ENCODE measurements around the gene PM20D1.
"Not testable (repeated sequence)": the region's sequence is repeated elsewhere in the genome, so short reads cannot be mapped to it uniquely, and the experiment has no call there.

Gene PM20D1, protein sequence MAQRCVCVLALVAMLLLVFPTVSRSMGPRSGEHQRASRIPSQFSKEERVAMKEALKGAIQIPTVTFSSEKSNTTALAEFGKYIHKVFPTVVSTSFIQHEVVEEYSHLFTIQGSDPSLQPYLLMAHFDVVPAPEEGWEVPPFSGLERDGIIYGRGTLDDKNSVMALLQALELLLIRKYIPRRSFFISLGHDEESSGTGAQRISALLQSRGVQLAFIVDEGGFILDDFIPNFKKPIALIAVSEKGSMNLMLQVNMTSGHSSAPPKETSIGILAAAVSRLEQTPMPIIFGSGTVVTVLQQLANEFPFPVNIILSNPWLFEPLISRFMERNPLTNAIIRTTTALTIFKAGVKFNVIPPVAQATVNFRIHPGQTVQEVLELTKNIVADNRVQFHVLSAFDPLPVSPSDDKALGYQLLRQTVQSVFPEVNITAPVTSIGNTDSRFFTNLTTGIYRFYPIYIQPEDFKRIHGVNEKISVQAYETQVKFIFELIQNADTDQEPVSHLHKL

GRCh38 chr1:205849619-205850355, at the start of gene PM20D1:
TSS of gene PM20D1 (minus strand) at chr1:205850132. CDS start at chr1:205850072, 60 bp downstream.
- DNase-seq = no peak

DNA sequence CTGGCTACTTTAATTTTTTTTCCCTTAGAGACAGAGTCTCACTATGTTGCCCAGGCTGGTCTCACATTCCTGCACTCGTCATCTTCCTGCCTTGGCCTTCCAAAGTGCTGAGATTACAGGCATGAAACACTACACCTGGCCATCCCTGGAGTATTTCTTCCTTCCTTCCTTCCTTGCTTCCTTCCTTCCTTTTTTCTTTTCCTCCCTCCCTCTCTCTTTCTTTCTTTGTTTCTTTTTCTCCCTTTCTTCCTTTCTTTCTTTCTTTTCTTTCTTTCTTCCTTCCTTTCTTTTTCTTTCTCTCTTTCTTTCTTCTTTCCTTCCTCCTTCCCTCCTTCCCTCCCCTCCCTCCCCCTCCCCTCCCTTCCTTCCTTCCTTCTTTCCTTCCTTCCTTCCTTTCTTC, 46.4 kb upstream of the PM20D1 start:
- DNase-seq = no peak

DNA sequence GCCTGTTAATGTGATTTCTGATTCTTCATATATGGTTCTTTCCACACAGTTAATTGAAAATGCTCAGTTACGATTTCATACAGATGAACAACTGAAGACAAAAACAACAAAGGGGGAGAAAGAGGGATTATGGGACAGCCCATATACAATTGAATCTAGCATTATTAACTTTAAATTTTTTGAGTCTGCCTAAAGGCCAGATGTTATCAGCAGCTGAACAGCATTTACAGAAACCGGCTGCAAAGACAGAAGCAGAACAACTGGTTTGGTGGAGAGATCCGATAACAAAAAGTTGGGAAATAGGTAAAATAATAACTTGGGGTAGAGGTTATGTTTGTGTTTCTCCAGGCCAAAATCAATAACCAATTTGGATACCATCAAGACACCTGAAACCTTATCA, 44.2 kb upstream of the PM20D1 start:
- not testable (repeated sequence) for DNase-seq

GRCh38 chr1:205892175-205892574, 42.2 kb upstream of the PM20D1 start:
- not testable (repeated sequence) for DNase-seq

GRCh38 chr1:205891481-205891880, 41.5 kb upstream of the PM20D1 start:
- not testable (repeated sequence) for DNase-seq

GRCh38 chr1:205890631-205891030, 40.7 kb upstream of the PM20D1 start:
- not testable (repeated sequence) for DNase-seq

GRCh38 chr1:205889706-205890105, 39.8 kb upstream of the PM20D1 start:
- DNase-seq = not testable (repeated sequence)

- not testable (repeated sequence) for DNase-seq
Measured at GRCh38 chr1:205889006-205889405, 39.1 kb upstream of the PM20D1 start.

- DNase-seq = no peak
Measured at GRCh38 chr1:205883792-205884191, 33.9 kb upstream of the PM20D1 start.

DNA sequence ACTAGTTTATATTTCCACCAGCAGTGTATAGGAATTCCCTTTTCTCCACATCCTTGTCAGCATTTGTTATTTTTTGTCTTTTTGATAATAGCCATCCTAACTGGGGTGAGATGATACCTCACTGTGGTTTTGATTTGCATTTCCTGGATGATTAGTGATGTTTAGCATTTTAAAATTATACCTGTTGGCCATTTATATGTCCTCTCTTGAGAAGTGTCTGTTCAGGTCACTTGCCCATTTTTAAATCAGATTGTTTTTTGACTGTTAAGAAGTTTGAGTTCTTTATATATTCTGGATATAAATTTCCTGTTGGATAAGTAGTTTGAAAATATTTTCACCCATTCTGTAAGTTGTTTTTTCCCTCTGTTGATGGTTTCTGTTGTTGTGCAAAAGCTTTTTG, 31.0 kb upstream of the PM20D1 start:
- DNase-seq = no peak

GRCh38 chr1:205879974-205880373, 30.0 kb upstream of the PM20D1 start:
- no peak for DNase-seq

DNA sequence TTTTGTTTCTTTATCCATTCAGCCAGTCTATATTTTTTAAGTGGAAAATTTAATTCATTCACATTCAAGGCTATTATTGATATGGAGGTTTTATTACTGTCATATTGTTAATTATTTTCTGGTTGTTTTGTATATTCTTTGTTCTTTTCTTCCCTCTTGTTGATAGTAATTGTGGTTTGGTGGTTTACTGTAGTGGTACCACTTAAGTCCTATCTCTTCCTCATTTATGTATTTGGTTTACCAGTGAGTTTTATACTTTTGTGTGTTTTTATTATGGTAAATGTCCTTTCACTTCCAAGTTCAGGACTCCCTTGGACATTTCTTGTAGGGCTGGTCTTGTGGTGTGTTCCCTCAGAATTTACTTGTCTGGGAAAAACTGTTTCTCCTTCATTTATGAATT, 28.1 kb upstream of the PM20D1 start:
- no peak for DNase-seq

DNA sequence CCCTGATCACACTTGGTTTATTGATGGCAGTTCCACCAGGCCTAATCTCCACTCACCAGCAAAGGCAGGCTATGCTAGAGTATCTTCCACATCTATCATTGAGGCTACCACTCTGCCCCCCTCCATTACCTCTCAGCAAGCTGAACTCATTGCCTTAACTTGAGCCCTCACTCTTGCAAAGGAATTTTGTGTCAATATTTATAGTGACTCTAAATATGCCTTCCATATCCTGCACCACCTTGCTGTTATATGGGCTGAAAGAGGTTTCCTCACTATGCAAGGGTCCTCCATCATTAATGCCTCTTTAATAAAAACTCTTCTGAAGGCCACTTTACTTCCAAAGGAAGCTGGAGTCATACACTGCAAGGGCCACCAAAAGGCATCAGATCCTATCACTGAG, 23.2 kb upstream of the PM20D1 start:
- not testable (repeated sequence) for DNase-seq

DNA sequence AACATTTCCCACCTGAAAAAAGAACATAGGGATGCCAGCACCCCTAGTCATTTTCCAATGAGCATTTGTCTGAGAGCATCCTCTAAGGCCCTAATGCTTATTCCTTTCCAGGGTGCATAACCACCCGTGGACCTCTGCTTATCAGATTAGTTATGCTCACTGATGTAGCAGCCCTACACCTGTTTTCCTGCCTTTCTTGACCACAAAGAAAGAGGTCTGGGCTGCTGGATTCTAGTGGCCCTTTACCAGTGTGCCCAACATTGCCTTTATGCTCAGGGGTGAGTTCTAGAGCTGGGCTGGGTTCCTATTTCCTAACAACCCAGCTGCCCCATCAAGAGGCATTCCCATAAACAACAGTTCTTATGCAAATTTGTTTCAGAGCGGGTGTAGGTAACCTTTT, 20.3 kb upstream of the PM20D1 start:
- no peak for DNase-seq

DNA sequence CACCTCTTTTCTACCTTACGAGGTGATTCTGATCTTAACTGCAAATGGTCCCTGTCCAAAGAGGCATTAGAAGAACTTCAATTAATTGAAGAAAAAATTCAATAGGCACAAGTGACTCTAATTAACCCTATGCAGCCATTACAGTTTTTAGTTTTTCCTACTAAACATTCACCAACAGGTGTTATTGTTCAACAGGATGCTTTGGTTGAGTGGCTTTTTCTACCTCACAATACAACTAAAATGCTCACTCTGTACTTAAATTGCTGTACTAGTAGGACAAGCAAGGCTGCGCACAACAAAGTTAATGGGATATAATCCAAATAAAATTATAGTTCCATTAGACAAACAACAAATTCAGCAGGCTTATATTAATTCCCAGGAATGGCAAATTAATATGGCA, 11.6 kb upstream of the PM20D1 start:
- no peak for DNase-seq

GRCh38 chr1:205858141-205858961, 8.4 kb upstream of the PM20D1 start:
- no peak for DNase-seq

DNA sequence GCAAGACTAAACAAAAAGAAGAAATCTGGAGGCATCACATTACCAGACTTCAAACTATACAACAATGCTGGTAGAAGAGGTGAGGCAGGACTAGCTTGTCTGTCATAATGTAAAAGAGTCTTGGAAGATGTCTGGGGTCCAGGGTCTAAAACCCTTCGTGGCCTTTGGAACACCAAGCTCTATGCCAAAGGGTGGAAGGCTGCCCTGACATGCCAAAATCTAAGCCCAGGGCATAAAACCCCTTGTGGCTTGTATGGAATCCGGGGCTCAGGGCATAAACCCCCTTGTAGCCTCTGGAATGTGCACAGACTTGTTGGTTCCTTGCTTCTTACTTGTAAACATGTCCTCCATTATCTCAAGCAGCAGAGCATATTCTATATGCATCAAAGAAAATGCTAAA, 7.6 kb upstream of the PM20D1 start:
- DNase-seq = not testable (repeated sequence)

DNA sequence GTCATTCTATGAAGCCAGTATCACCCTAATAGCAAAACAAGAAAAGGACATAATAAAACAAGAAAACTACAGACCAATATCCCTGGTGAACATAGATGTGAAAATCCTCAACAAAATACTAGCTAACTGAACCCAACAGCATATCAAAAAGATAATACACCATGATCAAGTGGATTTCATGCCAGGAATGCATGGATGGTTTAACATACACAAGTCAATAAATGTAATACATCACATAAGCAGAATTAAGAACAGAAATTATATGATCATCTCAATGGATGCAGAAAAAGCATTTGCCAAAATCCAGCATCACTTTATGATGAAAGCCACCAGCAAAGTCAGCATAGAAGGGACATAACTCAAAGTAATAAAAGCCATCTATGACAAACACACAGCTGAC, 6.5 kb upstream of the PM20D1 start:
- no peak for DNase-seq

GRCh38 chr1:205852969-205853368, 3.0 kb upstream of the PM20D1 start:
- no peak for DNase-seq

DNA sequence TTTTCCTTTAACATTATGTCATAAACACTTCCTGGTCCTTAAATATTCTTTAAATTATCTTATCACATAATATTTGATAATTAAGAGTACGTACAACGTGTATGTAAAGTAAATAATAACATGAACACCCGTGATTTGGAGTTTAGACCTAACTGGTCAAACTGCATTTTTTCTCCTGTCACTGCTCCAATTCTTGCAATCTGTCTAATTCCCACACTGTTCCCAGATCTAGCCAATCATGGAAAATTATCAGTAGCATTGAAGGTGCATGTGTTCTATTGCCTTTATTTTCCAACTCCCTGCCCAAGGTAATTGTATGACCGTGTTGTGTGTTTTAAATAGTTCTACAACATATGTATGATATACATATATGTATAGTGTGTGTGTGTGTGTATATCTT, 2.1 kb upstream of the PM20D1 start:
- DNase-seq = no peak

- DNase-seq = no peak
Measured at GRCh38 chr1:205843036-205843859, 6.7 kb downstream of the PM20D1 start.

DNA sequence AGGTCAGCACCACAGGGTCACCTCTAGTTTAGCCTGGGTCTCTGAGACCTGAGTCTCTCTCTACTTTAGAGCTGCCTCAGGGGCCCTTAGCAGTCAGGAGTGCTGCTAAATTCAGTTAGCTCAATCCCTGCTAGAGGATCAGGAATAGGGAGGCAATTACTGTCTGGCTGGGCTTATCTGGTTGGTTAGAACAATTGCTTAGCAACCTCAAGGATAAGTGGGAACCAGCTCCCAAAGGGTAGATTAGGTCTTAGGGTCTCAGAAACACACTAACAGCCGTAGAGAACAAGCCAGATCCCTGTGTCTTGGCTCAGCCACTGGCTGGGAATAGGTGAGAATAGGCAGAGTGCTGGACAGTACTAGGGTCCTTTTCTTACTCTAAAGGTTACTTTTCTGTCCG, 7.7 kb downstream of the PM20D1 start:
- DNase-seq = no peak
